Pancreas (tissue), 10 donors: ENCODE data around the gene LITAFD. TPM values are rescaled to one million over a fixed set of nuclear protein-coding genes. Genes with fewer than 3 reads are reported as not detected.

Source experiments
- ATAC-seq, 4 donors: fragments of 200-7000 bp; cut with Tn5 transposase; one replicate each; pipeline versions ENCODE4 v1.8.0 to v1.9.1; 2020; ENCODE audit warnings: mild to moderate bottlenecking in 4 of 4, moderate library complexity in 4 of 4
- DNase-seq, 6 donors: peaks; one replicate each; pipeline ENCODE4 v3.0.0-alpha.2; 2020
- FAIRE-seq: peaks from 2 replicates; lab custom pipeline; 2012; peaks lifted over from hg19 to GRCh38; lab: Jason Lieb, UNC
- H3K27ac ChIP-seq, 4 donors: fragments of 200-600 bp; sonication (generic); 1 replicate in 3 of 4; 2 replicates in 1 of 4; pipeline versions ENCODE4 v1.5.0 to v1.8.0; 2020
- H3K27me3 ChIP-seq, 4 donors: fragments of 200-600 bp; one replicate each; pipeline ENCODE4 v1.8.0; 2021
- H3K36me3 ChIP-seq, 3 donors: fragments of 200-600 bp; sonication (generic) in 1 of 3; one replicate each; pipeline versions ENCODE4 v1.5.0 to v1.8.0; 2020 to 2021
- H3K4me1 ChIP-seq, 3 donors: fragments of 200-600 bp; one replicate each; pipeline ENCODE4 v1.8.0; 2021
- H3K4me3 ChIP-seq, 4 donors: fragments of 200-600 bp; sonication (generic) in 2 of 4; one replicate each; pipeline versions ENCODE4 v1.5.0 to v1.8.0; 2020 to 2021
- H3K9me3 ChIP-seq, 4 donors: fragments of 200-600 bp; one replicate each; pipeline ENCODE4 v1.8.0; 2021
- CTCF ChIP-seq, 4 donors: fragments of 200-600 bp; sonication (generic) in 3 of 4; IDR thresholded peaks; one replicate each; pipeline versions ENCODE4 v1.5.0 to v1.8.0; 2021; ENCODE audit warnings: antibody characterized with exemption in 4 of 4
- WGBS, 2 donors: extraction: QIAGEN DNeasy Blood & Tissue Kit; methylation state at CpG; one replicate each; pipeline ENCODE4 v1.1.7; 2013; 5-methylcytosine and 5-hydroxymethylcytosine counted together
- intact Hi-C, 3 donors: fragments of 100-400 bp; cut with DNase I; formaldehyde crosslinking; loops; one replicate each; pipeline versions ENCODE4 v1.11.1 to v1.14.2; 2022
- polyA plus RNA-seq, 2 donors: library from polyadenylated mRNA; stranded (reverse); fragments of 200-250 nt; gene quantifications; one replicate each; pipeline ENCODE4 v1.2.3, GENCODE V29; 2013
- total RNA-seq, 6 donors: library from RNA; stranded (reverse); fragmentation: NEBNext Ultra II Directional in 4 of 6; extraction: Animal tissue kit (Norgen Biotek cat#: 25700) in 4 of 6; gene quantifications; one replicate each; pipeline versions ENCODE4 v1.2.1 to v1.2.4, GENCODE V29; 2021 to 2023
- donor health status: healthy with polysubstance abuse.
- donor health status: DM: no; HTN: no; CAD: no; lungs with moderate emphysema.
- donor health status: DM: no; HTN: no; CAD: no.
- donor health status: control.
- donor health status: control.
- donor health status: Bipolar disorder and iron deficiency.
- donor health status: DM: yes; HTN: yes; CAD: no.
- donor health status: DM: no; HTN: no; CAD: no.
- donor health status: DM: no; HTN: no; CAD: no.
- donor health status: DM: yes; HTN: yes; CAD: no.

The LITAFD gene
- total and polyA plus RNA-seq, 8 donors: not detected

DNA sequence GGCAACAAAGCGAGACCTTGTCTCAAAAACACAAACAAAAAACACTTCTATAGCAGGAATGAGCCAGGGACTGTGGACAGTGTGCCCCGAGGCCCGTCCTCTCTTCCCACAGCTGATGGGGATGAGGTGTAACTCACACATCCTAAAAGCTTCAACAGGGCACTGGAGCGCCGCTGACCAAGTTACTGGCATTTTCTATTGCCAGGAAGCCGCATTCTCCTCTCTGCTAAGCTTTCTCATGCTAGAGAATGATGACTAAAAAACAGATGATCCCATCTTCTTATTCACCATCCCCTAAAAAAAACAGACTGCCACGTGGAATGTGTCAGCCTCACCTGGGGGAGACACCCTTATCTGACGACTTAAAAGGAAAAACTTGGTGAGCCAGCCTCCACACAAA lies 29.6 kb upstream of the LITAFD start:
- FAIRE-seq: no peak
- no peak overlapping the region for H3K4me3 ChIP-seq
- H3K4me1 ChIP-seq: no peaks in the 10 kb centered on the region
- ATAC-seq: no peak
- peak in 2 of 6 donors; percentile 25 to 29 for DNase-seq
- intact Hi-C loops: no loop called here
- no peaks in the 10 kb centered on the region for H3K9me3 ChIP-seq
- H3K36me3 ChIP-seq: peaks cover 0 to 32% (median 9%) of the 10 kb centered on the region in 3 donors
- H3K27ac ChIP-seq: no peak overlapping the region
- WGBS, 2 donors: 81 to 85% methylated on average over 8 of the region's 8 CpGs
- no peak for TF ChIP-seq CTCF (IDR thresholded peaks at IDR 0.05)
- H3K27me3 ChIP-seq: no peaks in the 10 kb centered on the region

- 75 to 85% methylated on average over 7 of the region's 7 CpGs for WGBS, 2 donors
- FAIRE-seq (no peak), DNase-seq (peak in 2 of 6 donors; percentile 9 to 30), ATAC-seq (no peak)
- Histone ChIP-seq H3K4me1 (no peaks in the 10 kb centered on the region), H3K36me3 (peaks cover 0 to 34% (median 9%) of the 10 kb centered on the region in 3 donors), H3K27me3 (no peaks in the 10 kb centered on the region), H3K9me3 (no peaks in the 10 kb centered on the region), H3K27ac (no peak overlapping the region), H3K4me3 (no peak overlapping the region)
- no peak for TF ChIP-seq CTCF (IDR thresholded peaks at IDR 0.05)
- intact Hi-C loops: no loop called here
Observed at GRCh38 chr16:8853150-8853549, 29.0 kb upstream of the LITAFD start.

GRCh38 chr16:8853611-8854010 lies 28.5 kb upstream of the LITAFD start:
- peaks cover 0 to 34% (median 9%) of the 10 kb centered on the region in 3 donors for H3K36me3 ChIP-seq
- H3K9me3 ChIP-seq: no peaks in the 10 kb centered on the region
- H3K4me1 ChIP-seq: no peaks in the 10 kb centered on the region
- DNase-seq (peak in 1 of 6 donors; percentile 16), FAIRE-seq (no peak), ATAC-seq (no peak)
- no peaks in the 10 kb centered on the region for H3K27me3 ChIP-seq
- no peak overlapping the region for H3K27ac ChIP-seq
- TF ChIP-seq CTCF (IDR thresholded peaks at IDR 0.05): no peak
- H3K4me3 ChIP-seq: no peak overlapping the region
- intact Hi-C loops: no loop called here
- 92 to 94% methylated on average over 7 of the region's 7 CpGs for WGBS, 2 donors

GRCh38 chr16:8854298-8854948 lies 27.7 kb upstream of the LITAFD start:
- ATAC-seq: no peak
- Histone ChIP-seq H3K36me3 (peaks cover 0 to 27% (median 9%) of the 10 kb centered on the region in 3 donors), H3K27me3 (no peaks in the 10 kb centered on the region), H3K9me3 (no peaks in the 10 kb centered on the region), H3K4me3 (no peak overlapping the region), H3K27ac (no peak overlapping the region), H3K4me1 (no peaks in the 10 kb centered on the region)
- FAIRE-seq: no peak
- WGBS, 2 donors: 94 to 95% methylated on average over 9 of the region's 9 CpGs
- intact Hi-C loops: no loop called here
- no peak for TF ChIP-seq CTCF (IDR thresholded peaks at IDR 0.05)
- peak in 2 of 6 donors; percentile 33 to 37 for DNase-seq
